MM.1S (cell line): ENCODE measurements around the gene MAGED2.

Experiments used
- EZH2 ChIP-seq: fragments of 300-600 bp; sonication (generic); optimal IDR thresholded peaks from 2 replicates; pipeline ENCODE3; 2017; ENCODE audit warnings: low read depth, mild to moderate bottlenecking, antibody characterized with exemption, low read length, mixed read lengths
- EZH2phosphoT487 ChIP-seq: fragments of 300-600 bp; sonication (generic); IDR thresholded peaks from 2 replicates; pipeline ENCODE4 v1.6.1; 2018; ENCODE audit warnings: antibody characterized with exemption, low read length
- TF ChIP-seq, protein P1 (sequence below): fragments of 300-600 bp; sonication (generic); IDR thresholded peaks from 2 replicates; pipeline ENCODE4 v1.5.1; 2016; ENCODE audit warnings: antibody characterized with exemption, low read length, mixed read lengths

DNA sequence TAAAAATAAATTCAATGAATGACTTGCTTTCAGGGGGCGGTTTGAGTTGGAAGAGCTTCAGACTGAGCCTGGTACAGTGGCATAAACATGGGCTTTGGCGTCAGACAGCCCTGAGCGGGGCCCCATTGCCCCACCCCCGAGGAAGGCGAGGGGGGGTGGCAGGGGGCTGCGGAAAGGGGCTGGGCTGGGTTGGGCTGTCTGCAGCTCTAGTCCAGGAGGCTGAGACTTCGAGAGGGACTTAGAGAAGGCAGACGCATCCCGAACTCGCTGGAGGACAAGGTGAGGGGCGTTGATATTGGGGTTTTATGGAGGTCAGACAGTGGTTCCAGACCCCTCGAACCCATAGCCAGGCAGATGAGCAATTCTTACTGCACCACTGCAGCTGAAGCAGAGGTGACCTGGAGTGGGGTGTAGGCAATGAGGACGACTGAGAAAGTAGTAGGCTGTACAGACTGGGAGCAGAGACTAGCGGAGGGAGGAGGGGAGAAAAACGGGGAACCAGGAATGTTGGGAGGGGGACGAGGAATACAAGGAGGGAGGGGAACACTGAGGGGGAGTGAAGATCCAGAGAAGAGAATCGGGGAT is at the start of gene MAGED2:
- TF ChIP-seq, protein P1, sequence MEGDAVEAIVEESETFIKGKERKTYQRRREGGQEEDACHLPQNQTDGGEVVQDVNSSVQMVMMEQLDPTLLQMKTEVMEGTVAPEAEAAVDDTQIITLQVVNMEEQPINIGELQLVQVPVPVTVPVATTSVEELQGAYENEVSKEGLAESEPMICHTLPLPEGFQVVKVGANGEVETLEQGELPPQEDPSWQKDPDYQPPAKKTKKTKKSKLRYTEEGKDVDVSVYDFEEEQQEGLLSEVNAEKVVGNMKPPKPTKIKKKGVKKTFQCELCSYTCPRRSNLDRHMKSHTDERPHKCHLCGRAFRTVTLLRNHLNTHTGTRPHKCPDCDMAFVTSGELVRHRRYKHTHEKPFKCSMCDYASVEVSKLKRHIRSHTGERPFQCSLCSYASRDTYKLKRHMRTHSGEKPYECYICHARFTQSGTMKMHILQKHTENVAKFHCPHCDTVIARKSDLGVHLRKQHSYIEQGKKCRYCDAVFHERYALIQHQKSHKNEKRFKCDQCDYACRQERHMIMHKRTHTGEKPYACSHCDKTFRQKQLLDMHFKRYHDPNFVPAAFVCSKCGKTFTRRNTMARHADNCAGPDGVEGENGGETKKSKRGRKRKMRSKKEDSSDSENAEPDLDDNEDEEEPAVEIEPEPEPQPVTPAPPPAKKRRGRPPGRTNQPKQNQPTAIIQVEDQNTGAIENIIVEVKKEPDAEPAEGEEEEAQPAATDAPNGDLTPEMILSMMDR = no peak
- TF ChIP-seq EZH2 = no peak
- TF ChIP-seq EZH2phosphoT487 = no peak
